ENCODE results near the gene TTC22. TPM values are rescaled to one million over a fixed set of nuclear protein-coding genes. Genes with fewer than 3 reads are reported as not detected.

The TTC22 gene
- polyA plus RNA-seq, 10 donors, result 0.06 to 1.7 (median 0.23) TPM; not detected in 3

- no peak for DNase-seq
Measured at GRCh38 chr1:54809496-54810074, 8.5 kb upstream of the TTC22 start.

DNA sequence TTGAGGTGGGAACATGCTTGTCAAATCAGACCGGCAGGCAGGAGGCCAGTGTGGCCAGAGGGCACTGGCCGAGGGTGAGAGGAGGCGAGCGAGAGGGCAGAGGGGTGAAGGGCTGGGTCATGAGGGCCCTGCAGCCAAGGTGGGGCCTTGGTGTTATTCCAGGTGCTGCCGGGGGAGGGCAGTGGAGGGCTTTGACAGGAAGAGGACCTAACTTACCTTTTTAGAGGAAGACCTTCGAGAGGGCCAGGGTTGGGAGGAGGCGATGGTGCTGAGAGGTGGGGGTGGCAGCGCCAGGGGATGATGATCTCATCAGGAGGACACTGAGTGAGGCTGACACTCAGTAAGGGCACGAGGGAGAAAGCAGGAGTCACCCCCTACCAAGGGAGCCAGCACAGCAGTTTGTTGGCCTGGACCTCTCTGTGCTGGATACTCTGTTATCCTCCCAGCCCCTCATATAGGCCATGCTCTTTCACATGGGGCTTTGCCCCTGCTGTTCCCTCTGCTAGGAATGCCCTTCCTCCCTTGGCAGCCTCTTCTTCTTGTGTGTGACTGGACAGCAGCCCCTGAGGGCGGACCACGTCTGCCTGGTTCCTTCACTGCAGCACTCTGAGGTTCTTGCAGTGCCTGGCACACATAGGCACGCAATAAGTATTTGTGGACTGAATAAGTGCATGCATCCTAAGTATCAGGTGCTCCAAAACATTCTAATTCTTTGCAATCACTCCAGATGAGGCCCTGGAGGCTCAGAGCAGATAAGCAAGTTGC, 7.5 kb upstream of the TTC22 start:
- DNase-seq, result no peak

GRCh38 chr1:54807756-54808155, 6.6 kb upstream of the TTC22 start:
- no peak for DNase-seq

DNA sequence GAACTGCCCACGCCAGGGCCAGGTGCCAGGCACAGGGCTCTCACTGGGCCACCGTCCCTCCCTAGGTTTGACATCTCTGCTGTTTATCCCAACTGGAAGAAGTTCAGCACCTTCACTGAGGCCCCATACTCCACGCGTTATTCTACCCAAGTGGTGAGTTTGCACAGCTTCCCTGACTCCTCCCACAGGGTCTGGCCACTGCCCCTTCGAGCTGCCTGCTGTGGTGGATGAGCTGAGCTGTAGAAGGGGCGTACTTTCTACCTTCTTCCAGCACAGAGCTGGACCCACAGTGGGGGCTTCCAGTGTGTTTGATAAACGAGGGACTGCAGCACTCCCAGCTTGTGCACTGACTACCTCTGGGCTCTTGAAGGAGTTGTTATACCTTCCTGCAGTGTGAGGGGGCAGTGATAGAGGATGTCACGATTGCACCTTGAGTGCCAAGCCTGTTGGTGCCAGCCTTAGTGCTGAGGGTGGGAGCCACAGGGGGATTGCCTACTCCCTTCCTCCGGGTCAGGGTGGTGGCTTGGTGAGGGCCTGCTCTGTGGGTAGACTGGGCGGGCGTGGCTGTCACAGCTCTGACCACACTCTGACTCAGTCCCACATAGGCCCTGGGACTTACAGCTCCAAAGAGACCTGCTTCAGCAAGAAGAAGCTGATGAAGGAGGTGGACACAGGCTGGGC, 5.9 kb upstream of the TTC22 start:
- DNase-seq, result no peak

DNA sequence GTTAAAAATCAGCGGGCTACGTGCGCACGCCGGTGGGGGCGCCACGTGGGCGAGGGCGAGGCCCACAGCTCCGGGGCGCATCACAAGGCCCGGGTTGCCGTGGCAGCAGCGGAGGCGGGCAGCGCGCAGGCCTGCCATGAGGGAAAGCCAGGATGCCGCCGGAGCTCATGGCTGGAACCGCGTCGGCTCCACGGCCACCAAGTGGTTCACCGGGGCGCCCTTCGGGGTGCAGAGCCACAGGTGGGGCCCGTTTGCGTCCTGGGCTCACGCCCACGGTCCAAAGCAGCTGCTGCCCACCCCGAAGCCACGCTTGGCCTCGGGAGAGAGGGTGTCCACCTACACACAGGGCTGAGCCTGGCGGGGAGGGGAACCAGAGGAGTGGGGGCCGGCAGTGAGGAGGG, 4.9 kb upstream of the TTC22 start:
- no peak for DNase-seq

- DNase-seq, result no peak
Measured at GRCh38 chr1:54805466-54805865, 4.3 kb upstream of the TTC22 start.

DNA sequence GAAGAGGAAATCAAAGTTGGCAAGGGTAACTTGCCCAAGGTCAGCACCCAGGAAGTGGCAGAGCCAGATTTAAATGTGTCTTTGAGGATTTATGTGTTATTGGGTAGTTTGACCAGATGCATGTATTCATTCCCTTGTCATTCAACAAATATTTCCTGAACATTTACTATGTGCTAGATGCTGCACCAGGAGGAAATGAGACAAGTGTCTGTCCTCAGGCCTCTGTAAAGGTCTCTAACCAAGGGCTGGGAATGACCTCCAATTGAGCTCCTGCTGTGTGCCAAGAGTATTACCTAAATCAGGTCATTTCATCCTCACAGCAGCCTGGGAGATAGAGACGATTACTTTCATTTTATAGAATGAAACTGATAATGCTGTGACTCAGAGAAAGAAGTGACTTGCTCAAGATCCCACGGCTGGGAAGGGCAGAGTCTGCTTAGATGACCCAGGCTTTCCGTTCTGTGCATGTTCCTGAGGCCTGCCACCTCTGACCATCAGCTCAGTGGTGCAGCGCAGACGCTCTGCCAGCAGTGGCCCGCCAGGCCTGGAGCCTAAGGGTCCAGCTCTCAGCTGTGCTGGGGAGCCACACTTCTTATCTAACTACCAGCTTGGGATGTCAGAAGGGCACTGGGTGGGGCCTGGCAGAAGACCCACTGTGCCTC, 3.5 kb upstream of the TTC22 start:
- no peak for DNase-seq

DNA sequence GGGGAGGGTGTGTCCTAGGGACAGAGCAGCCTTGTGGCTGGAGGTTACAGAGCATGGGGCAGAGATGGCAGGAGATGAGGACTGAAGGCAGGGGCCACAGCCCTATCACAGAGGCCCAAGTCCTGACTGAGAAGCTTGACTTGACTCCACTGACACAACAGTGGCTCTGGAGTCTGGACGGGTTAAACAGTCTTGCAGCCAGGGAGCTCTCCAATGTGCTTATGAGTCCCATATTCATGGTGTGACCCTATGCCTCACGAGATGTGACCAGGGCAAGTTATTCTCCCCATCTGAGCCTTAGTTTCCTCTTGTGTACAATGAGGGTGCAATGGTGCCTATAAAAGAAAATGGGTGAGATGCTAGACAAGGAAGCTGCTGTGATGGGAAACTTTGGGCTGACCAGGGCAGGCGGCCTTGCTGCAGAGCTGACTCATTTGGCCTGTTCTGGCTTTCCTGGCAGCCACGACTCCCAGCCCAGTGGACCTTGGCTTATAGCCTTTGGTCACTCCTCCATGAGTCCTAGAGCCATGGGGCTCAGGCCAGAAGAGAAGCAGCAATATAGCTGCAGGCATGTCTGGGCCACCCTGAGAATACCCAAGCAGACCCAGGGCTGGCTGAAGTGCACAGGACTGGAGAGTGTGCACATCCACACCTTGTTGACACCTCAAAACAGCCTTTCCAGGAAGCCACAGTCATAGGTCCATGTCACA, 2.8 kb upstream of the TTC22 start:
- no peak for DNase-seq

DNA sequence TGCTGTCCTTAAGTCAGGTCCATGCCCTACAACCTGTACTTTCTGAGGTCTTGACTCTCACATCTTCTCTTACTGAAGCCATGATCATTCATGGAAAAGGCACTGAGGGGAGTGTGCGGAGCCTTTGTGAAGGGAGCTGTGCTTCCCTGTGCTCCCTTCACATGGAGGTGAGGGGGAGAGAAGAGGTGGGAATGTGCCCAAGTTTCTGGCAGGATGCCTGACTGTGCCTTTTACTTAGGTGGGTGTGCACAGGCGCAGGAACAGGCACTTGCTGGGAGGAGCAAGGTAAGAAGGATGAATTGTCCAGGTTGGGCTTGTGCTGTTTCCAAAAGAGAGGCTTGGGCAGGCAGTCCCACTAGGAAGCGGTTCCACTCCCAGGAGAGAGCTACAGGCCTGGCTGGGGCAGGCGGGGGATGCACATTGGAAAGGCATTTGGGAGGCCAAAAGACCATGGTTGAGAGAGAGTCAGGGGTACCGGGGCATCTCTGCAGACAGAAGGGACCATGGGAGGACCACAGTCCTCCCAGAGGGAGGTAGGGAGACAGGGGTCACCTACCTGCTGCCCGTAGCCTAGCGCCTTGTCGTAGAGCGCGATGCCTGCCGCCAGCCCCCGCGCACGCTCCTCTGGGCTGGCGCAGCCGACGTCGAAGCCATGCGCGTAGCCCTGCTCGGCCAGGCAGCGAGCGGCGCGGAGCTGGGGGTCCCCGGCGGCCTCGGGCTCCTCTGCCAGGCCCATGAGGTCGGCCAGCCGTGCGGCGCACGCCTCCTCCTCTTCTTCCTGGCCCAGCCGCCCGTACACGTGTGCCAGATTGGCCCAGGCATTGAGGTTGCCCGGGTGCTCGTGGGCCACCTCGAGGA, 853 bp downstream of the TTC22 start:
- DNase-seq, result peak in 1 of 3 donors; percentile 32

GRCh38 chr1:54798769-54799641, 2.1 kb downstream of the TTC22 start:
- DNase-seq, result no peak

DNA sequence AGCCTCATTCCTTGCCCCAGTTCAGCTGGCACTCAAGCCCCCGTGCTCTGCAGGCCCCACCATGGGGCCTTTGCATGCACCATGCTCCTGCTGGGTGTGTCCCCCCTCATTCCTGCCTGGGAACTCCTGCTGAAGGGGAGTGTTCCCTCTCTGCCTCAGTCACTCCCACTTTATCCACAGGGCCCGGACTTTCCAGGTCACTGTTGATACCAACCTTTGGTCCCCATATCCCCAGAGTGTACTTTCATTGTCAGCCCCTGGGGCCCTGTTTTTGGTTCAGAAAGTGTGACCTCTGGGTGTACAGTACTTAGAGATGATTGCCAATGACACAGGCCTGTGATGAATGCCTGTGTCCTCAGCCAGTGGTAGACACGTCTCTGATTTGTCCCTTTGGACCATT, 2.9 kb downstream of the TTC22 start:
- DNase-seq, result no peak

DNA sequence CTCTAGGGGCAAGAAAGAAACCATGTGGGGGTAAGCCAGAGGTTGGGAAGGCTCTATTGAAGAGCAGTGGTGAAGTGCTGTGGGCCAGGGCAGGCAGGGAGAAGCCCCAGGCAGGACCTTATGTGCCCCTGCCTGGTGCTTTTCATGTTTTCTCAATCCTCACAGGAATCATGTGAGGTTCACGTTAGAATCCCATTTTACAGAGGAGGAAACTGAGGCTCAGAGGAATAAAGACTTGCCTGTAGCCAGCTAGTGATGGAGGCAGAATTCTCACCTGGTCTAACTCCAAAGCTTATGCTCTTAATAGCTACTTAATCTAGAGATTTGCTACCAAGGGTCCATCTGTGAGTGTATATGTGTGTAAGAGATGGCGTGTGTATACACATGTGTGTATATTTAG, 4.2 kb downstream of the TTC22 start:
- no peak for DNase-seq

DNA sequence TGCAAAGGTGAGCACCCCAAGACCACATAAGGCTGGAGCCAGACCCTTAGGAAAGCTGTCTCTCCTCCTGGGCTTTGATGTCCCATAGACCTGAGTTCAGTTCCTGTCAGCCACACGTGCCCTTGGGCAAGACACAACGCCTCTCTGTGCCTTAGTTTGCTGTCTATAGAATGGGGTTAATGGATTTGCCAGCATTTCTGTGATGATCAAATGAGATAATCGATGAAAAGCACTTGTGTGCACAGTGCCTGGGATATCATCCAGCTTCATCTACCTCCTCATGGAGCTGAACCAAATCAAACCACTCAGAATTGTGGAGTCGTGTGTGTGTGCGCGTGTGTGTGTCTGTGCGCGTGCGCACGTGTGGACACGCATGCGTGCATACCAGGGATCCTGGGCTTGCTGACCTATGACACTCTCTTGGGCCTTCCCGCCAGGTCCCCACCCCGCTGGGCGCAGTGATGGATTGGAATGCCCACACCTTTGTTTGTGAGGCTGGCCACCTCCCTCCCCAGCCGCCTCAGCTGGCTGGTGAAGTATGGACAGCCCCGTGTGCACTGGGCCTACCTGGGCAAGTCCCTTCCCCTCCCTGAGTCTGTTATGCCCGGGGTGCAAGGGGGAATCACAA, 5.2 kb downstream of the TTC22 start:
- no peak for DNase-seq

- no peak for DNase-seq
Measured at GRCh38 chr1:54795356-54795665, 5.8 kb downstream of the TTC22 start.

- DNase-seq, result no peak
Measured at GRCh38 chr1:54794451-54795355, 6.4 kb downstream of the TTC22 start.

DNA sequence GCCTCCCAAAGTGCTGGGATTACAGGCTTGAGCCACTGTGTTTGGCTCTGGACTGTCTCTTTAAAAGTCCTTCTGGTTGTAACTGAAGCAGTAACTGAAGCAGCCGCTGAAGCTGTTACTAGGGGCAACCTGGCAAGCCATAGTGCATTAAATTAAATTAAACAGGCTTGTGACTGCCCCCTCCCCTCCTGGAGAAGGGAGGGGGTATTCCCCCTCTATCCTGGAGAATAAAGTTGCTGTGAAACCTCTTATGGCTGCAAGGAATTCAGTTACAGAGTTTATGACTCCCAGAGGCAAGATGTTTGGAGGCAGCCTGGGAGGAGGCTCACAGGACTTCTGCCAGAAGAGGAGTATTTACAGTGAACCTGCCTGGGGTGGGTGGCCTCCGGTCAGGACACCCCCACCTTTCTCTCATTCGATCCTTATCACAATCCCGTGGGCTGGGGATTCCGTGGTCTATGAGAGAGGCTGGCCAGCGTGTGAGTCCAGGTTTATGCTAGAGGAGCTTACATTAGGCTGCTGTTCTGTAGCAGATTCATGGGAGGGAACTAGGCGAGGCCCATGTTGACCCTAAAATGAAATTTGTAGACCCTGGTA, 8.3 kb downstream of the TTC22 start:
- peak; percentile 15 to 84 (median 42) for DNase-seq

DNA sequence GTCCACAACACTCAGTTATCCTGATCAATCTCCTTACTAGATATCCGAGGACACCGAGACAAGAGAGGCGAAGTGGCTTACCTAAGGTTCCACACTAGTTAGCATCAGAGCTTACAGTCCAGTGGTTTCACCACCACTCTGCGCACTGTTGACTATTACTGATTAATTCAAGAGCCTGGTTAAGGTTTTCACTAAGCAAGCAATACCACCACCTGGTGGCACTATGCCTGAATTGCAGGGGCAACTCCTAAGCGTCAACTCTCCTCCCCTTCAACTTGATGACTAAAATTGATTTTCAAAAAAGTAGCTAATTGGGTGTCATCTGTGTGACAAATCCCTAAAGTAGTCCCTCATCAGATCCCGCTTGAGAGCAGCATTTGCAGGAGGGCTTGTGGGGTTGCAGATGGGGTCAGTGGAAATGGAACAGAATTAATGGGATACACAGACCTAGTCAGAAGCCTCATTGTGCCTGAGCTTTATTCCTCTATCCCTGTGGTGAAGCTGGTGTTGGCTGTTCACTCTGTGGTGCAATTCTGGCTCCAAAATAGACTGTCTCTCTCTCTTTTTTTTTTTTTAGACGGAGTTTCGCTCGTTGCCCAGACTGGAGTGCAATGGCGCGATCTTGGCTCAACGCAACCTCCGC, 9.1 kb downstream of the TTC22 start:
- no peak for DNase-seq

GRCh38 chr1:54788459-54788858, 12.7 kb downstream of the TTC22 start:
- DNase-seq, result no peak

Data from muscle of back (tissue), 11 donors.